ENCODE measurements around the gene PNPLA4. TPM values are rescaled to one million over a fixed set of nuclear protein-coding genes. Genes with fewer than 3 reads are reported as not detected.
A peak's percentile ranks its signal among the peaks of the same experiment; 100 is the strongest.

PNPLA4 gene
- total and polyA plus RNA-seq, 4 donors = 11.1 to 22.8 (median 13.4) TPM

GRCh38 chrX:7941390-7942042 lies 14.3 kb upstream of the PNPLA4 start:
- H3K4me1 ChIP-seq (ENCODE audit: control insufficient read depth in 5 of 5, insufficient read depth in 5 of 5, low read length in 5 of 5) = no peaks in the 10 kb centered on the region
- no peak overlapping the region for H3K27ac ChIP-seq (ENCODE audit: low read depth in 1 of 2, low read length in 1 of 2)
- no peak overlapping the region for H3K4me3 ChIP-seq
- peaks cover 0 to 41% (median 32%) of the 10 kb centered on the region in 3 donors for H3K27me3 ChIP-seq (ENCODE audit: control insufficient read depth in 3 of 3, insufficient read depth in 3 of 3, low read length in 2 of 3)
- DNase-seq (peak in 2 of 3 donors; percentile 8 to 25), ATAC-seq (ENCODE audit: insufficient read depth, low FRiP score) (no peak)
- no peaks in the 10 kb centered on the region for H3K9me3 ChIP-seq (ENCODE audit: control insufficient read depth in 4 of 4, insufficient read depth in 3 of 4, low read length in 3 of 4)
- TF ChIP-seq CTCF (IDR thresholded peaks at IDR 0.05; ENCODE audit: control extremely low read depth, extremely low read depth) = no peak
- no peaks in the 10 kb centered on the region for H3K36me3 ChIP-seq (ENCODE audit: control insufficient read depth in 4 of 4, insufficient read depth in 4 of 4, low read length in 4 of 4)
- H3K9ac ChIP-seq (ENCODE audit: insufficient read depth in 1 of 2, low read length in 2 of 2) = no peak overlapping the region
- 8 to 25% methylated on average over 3 of the region's 3 CpGs for WGBS, 2 donors

GRCh38 chrX:7934026-7934425 lies 6.8 kb upstream of the PNPLA4 start:
- H3K27me3 ChIP-seq (ENCODE audit: control insufficient read depth in 3 of 3, insufficient read depth in 3 of 3, low read length in 2 of 3) = peaks cover 0 to 39% (median 16%) of the 10 kb centered on the region in 3 donors
- H3K9me3 ChIP-seq (ENCODE audit: control insufficient read depth in 4 of 4, insufficient read depth in 3 of 4, low read length in 3 of 4) = no peaks in the 10 kb centered on the region
- TF ChIP-seq CTCF (IDR thresholded peaks at IDR 0.05; ENCODE audit: control extremely low read depth, extremely low read depth) = no peak
- no peak overlapping the region for H3K9ac ChIP-seq (ENCODE audit: insufficient read depth in 1 of 2, low read length in 2 of 2)
- DNase-seq = no peak
- no peak overlapping the region for H3K4me3 ChIP-seq
- no peak overlapping the region for H3K27ac ChIP-seq (ENCODE audit: low read depth in 1 of 2, low read length in 1 of 2)
- no peaks in the 10 kb centered on the region for H3K36me3 ChIP-seq (ENCODE audit: control insufficient read depth in 4 of 4, insufficient read depth in 4 of 4, low read length in 4 of 4)
- H3K4me1 ChIP-seq (ENCODE audit: control insufficient read depth in 5 of 5, insufficient read depth in 5 of 5, low read length in 5 of 5) = no peaks in the 10 kb centered on the region
- 88 to 100% methylated on average over 2 of the region's 2 CpGs for WGBS, 2 donors
- ATAC-seq (ENCODE audit: insufficient read depth, low FRiP score) = no peak

GRCh38 chrX:7926914-7927258 lies 327 bp downstream of the PNPLA4 start:
- ATAC-seq (ENCODE audit: insufficient read depth, low FRiP score) = peak; percentile 46
- no peaks in the 10 kb centered on the region for H3K9me3 ChIP-seq (ENCODE audit: control insufficient read depth in 4 of 4, insufficient read depth in 3 of 4, low read length in 3 of 4)
- peak overlapping the region; percentile 43 to 63 for H3K9ac ChIP-seq (ENCODE audit: insufficient read depth in 1 of 2, low read length in 2 of 2)
- H3K36me3 ChIP-seq (ENCODE audit: control insufficient read depth in 4 of 4, insufficient read depth in 4 of 4, low read length in 4 of 4) = peaks cover 0 to 6% (median under 1%) of the 10 kb centered on the region in 4 donors
- peak overlapping the region; percentile 90 to 93 for H3K27ac ChIP-seq (ENCODE audit: low read depth in 1 of 2, low read length in 1 of 2)
- H3K4me1 ChIP-seq (ENCODE audit: control insufficient read depth in 5 of 5, insufficient read depth in 5 of 5, low read length in 5 of 5) = peaks cover 0 to 8% (median 0%) of the 10 kb centered on the region in 5 donors
- no peak for DNase-seq
- peaks cover 0 to 16% (median 6%) of the 10 kb centered on the region in 3 donors for H3K27me3 ChIP-seq (ENCODE audit: control insufficient read depth in 3 of 3, insufficient read depth in 3 of 3, low read length in 2 of 3)
- whole genome bisulfite sequencing, 2 donors = 12 to 19% methylated on average over 18 to 20 of the region's 20 CpGs
- H3K4me3 ChIP-seq = peak overlapping the region; percentile 68
- no peak for TF ChIP-seq CTCF (IDR thresholded peaks at IDR 0.05; ENCODE audit: control extremely low read depth, extremely low read depth)
